SJCRH30 (cell line): ENCODE data around the gene GLCE. TPM values are rescaled to one million over a fixed set of nuclear protein-coding genes. Genes with fewer than 3 reads are reported as not detected.

Source experiments
- DNase-seq, 2 experiments: peaks; one replicate each; pipeline ENCODE4 v3.0.0-alpha.2; 2015 to 2020
- H3K27ac ChIP-seq: fragments of 250-450 bp; sonication (Bioruptor Pico); 2 replicates; pipeline ENCODE4 v1.5.1; 2020; ENCODE audit warnings: mild to moderate bottlenecking, moderate library complexity
- H3K27me3 ChIP-seq: fragments of 250-450 bp; sonication (Bioruptor Pico); 2 replicates; pipeline ENCODE4 v1.5.1; 2020; ENCODE audit warnings: mild to moderate bottlenecking, moderate library complexity
- H3K36me3 ChIP-seq: fragments of 250-450 bp; sonication (Bioruptor Pico); 2 replicates; pipeline ENCODE4 v1.5.1; 2020; ENCODE audit warnings: mild to moderate bottlenecking, moderate library complexity
- H3K4me1 ChIP-seq: fragments of 250-450 bp; sonication (Bioruptor Pico); 2 replicates; pipeline ENCODE4 v1.5.1; 2020; ENCODE audit warnings: mild to moderate bottlenecking, moderate library complexity
- H3K4me3 ChIP-seq: fragments of 250-450 bp; sonication (Bioruptor Pico); 2 replicates; pipeline ENCODE4 v1.5.1; 2020; ENCODE audit warnings: mild to moderate bottlenecking, moderate library complexity
- H3K9me3 ChIP-seq: fragments of 250-450 bp; sonication (Bioruptor Pico); replicated peaks from 2 replicates; pipeline ENCODE4 v1.5.1; 2020; ENCODE audit warnings: mild to moderate bottlenecking, moderate library complexity
- total RNA-seq: library from RNA; depleted of rRNA; stranded (reverse); fragments of >200 nt; shearing (Covaris generic); gene quantifications from 2 replicates; pipeline ENCODE4 v1.2.3, GENCODE V29; 2014

Gene GLCE
- total RNA-seq, 1 experiment from 2014 or later: 51.2 TPM

DNA sequence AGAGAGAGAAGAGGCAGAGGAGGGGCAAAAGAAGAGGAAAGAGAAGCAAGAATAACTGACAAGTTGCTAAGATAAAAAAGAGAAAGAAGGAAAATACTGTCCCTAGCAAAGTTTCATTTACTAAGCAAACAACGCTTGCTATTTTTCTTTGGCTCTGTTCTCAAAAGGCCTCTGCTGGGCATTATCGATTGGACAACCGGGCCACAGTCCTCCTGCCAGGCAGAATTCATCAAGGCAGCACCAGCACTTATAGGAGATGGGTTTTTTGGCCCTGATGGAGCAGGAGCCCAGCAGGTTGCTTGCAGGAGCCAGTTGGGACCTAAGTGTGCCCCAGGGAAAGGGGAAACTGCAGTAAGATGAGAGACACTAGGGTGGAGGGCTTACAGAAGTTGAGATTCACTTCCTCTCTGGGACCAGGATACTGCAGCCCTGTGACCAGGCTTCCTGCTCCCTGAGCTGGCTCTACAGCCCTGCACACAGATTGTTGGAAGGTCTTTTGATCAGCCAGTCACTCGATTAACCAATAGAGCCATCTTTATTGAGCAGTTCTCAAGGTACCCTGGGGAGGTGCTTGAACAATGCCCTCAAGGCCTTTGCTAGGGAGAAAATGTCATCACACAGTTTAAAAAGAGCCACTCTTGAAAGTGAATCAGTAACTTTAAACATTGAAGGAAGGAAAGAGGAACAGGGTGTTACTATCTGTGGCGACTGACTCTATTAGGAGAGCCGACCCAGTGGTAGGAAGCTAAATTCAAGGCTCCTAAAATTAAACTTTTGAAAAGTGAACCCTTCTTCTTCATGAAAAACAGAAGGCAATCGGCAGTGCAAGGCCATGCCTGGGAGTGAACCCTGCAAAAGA lies 28.8 kb upstream of the GLCE start:
- H3K27me3 ChIP-seq: no peaks in the 10 kb centered on the region
- no peaks in the 10 kb centered on the region for H3K9me3 ChIP-seq
- H3K4me1 ChIP-seq: peaks cover 24% of the 10 kb centered on the region
- no peaks in the 10 kb centered on the region for H3K36me3 ChIP-seq
- no peak overlapping the region for H3K4me3 ChIP-seq
- H3K27ac ChIP-seq: no peak overlapping the region
- no peak for DNase-seq

DNA sequence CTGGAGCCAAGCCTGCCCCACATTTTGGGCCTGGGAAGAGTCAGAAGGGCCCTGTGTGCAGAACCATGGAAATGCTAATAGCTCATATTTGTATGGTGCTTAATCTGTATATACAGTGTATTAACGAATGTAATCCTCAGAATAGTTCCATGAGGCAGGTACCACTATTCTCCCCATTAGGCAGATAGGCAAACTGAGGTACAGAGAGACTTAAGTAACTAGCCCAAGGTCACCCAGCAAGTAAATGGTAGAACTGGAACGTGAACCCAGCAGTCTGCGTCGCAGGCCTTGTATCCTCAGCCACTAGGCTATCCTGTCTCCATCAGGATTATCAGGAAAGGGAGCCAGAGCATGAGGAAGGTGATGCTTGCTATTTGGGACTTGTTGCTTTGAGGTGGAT lies 28.0 kb upstream of the GLCE start:
- Histone ChIP-seq H3K27me3 (no peaks in the 10 kb centered on the region), H3K4me3 (no peak overlapping the region), H3K36me3 (no peaks in the 10 kb centered on the region), H3K4me1 (peaks cover 18% of the 10 kb centered on the region), H3K9me3 (no peaks in the 10 kb centered on the region), H3K27ac (no peak overlapping the region)
- no peak for DNase-seq

DNA sequence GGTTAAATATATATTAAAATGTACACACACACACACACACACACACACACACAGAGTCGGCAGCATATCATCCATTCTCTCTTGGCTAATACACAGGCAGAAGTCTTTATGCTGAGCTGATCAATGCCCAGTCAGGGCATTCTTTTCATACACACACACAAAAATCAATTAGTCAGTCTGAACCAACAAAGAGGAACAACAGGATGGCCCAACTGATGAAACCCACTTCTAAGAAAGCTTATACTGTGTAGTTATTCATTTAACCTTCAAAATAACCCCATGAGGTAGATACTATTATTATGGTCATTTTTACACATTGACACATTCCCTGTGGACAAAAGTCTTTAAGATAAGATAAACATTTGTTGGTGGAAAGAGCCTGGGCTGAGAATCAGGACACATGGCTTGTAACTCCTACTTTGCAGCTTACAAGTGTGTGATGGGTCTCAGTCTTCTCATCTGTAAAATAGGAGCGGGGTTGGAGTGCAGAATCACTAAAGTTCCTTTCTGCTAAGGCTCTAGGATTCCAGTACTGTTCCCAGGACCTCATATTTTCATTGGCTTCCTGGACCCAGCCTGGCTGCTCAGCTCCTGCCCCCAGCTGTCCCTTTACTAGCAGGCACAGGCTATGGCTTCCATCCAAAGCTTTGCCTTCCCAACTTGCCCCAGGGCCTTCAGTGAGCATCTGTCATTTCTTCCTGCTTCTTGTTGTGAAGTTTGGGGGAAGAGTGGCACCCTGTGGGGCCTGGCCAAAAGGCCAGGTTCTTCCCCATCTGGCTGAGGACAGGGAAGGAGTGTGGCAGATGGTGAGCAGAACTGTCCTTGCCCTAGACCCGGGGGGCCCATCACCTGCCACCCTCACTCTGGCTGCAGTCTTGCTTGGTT lies 27.2 kb upstream of the GLCE start:
- no peaks in the 10 kb centered on the region for H3K9me3 ChIP-seq
- no peak overlapping the region for H3K4me3 ChIP-seq
- H3K36me3 ChIP-seq: no peaks in the 10 kb centered on the region
- no peak overlapping the region for H3K27ac ChIP-seq
- peaks cover 13% of the 10 kb centered on the region for H3K4me1 ChIP-seq
- no peaks in the 10 kb centered on the region for H3K27me3 ChIP-seq
- DNase-seq: peak; percentile 96 to 99

DNA sequence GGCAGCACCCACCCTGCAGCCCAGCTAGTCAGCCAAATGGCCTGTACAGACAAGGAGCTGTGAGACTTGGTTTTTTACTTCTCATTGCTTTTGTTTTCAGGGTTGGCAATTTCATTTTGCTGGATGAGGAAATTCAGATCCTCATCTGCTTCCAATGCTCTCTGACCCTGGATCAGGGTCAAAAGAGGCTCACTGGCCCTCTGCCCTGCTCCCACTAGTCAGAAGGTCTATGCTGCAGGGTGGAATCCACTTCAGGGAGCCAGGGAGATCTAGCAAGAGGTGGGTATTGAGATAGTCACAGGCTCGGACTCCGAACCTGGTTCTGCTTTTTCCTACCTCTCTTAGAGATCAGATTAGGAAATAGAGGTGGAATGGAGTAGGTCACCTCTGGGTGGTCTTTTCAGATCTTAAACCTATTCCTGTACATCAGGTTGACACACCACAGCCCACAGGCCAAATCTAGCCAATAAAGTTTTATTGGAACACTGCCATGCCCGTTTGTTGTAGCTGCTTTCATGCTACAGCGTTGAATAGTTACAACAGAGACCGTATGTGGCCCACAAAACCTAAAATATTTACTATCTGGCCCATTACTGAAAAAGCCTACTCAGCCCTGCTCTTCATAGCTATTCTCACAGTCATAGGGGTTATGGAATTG lies 26.4 kb upstream of the GLCE start:
- no peaks in the 10 kb centered on the region for H3K9me3 ChIP-seq
- no peak overlapping the region for H3K4me3 ChIP-seq
- no peaks in the 10 kb centered on the region for H3K27me3 ChIP-seq
- H3K27ac ChIP-seq: no peak overlapping the region
- H3K4me1 ChIP-seq: peaks cover 13% of the 10 kb centered on the region
- no peaks in the 10 kb centered on the region for H3K36me3 ChIP-seq
- no peak for DNase-seq

DNA sequence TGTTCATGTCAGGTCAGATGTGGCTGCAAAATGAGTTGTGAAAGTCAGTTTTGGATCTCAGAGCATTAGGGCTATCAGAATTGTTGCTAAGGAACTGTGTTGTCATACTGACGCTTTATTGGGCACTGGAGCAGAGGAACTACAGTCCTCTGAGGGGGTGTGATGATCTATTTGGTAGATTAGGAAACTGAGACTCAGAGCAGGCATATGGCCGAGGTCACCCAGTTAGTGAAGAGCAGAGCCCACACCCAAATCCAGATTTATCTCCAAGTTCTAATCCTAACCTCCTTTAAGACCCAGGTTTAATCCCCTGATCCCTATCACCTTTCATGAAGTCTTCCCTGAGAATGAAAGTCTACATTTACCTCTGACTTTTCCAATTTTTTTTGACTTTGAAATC lies 25.6 kb upstream of the GLCE start:
- H3K36me3 ChIP-seq: no peaks in the 10 kb centered on the region
- peaks cover 13% of the 10 kb centered on the region for H3K4me1 ChIP-seq
- DNase-seq: no peak
- no peaks in the 10 kb centered on the region for H3K9me3 ChIP-seq
- H3K4me3 ChIP-seq: no peak overlapping the region
- H3K27me3 ChIP-seq: no peaks in the 10 kb centered on the region
- no peak overlapping the region for H3K27ac ChIP-seq

DNA sequence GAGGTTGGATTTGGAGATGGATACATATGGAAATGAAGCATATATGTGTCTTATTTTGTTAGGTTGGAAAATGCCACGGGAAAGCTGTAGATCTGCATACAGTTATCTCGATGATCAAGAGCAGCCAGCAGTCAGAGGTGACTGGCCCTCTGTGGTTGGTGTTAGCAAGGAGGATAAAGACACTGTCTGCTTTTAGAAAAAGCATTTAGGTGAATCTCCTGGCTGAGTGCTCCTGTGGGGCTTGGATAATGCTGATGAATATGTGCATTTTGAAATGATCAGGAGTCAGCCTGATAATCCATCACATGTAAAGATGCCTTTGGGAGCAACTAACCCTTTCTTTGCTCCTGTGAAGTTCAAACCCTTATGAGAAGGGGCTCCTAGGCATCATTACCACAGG lies 24.9 kb upstream of the GLCE start:
- no peak for DNase-seq
- Histone ChIP-seq H3K27ac (no peak overlapping the region), H3K4me1 (peaks cover 13% of the 10 kb centered on the region), H3K36me3 (no peaks in the 10 kb centered on the region), H3K9me3 (no peaks in the 10 kb centered on the region), H3K4me3 (no peak overlapping the region), H3K27me3 (no peaks in the 10 kb centered on the region)

DNA sequence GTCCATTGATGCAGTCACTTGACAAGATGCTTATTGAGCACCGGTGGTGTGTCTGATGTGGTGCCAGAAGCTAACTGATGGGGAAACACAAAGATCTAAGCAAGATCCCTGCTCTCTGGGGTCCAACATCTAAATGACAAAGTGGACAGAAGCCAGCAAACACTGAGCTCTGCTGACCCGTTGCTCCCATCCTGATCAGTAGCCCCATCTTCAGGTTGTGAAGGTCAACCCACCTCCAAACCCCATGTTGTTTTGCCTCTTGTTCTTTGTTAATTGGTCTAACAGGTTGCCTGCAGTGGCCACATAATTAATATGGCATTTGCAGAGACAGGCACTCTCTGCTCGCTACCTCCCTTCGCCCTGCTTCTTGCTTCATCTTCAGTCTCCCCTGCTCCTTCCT lies 21.5 kb upstream of the GLCE start:
- Histone ChIP-seq H3K4me1 (peaks cover 14% of the 10 kb centered on the region), H3K36me3 (no peaks in the 10 kb centered on the region), H3K27ac (no peak overlapping the region), H3K4me3 (no peak overlapping the region), H3K27me3 (no peaks in the 10 kb centered on the region), H3K9me3 (no peaks in the 10 kb centered on the region)
- DNase-seq: no peak

DNA sequence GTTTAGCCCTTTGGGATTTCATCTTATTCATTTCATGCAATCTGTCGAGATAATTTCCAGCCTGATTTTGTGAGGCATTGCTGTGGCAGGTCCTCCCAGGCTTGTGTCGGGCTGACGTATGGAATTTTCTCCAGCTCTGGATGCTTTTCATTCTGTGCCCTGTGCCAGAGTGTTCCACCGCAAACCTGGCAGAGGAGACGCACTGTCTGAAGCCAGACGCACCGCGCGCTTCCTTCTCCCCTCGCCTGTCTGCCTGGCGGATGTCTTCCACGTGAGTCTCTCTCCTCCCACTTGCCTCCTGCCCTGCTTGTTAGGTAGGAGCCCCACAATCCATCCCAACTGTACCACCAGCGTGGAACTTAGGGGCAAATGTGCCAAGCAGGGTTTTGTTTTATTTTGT lies 20.1 kb upstream of the GLCE start:
- Histone ChIP-seq H3K4me1 (peaks cover 8% of the 10 kb centered on the region; the same call in 1 of the 2 replicates), H3K27me3 (no peaks in the 10 kb centered on the region)

DNA sequence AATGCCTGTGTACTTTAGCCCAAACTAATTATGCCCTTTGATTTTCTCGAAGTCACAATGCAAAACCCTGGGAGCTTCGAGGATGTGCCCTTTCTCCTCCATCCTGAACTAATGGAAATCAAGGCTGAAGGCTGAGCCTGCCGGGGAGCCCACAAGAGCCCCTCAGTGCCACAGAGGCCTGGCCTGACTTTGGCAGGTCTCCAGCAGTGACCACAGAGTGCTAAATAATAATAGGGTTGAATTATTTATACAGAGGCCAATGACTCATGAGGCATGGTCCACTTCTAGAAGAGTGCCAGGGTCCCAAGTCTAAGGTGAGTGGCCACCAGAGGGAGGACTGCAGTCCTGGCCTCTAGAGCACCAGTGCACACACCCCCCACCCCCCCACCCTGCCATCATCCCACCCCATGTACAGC lies 19.1 kb upstream of the GLCE start:
- Histone ChIP-seq H3K27me3 (no peaks in the 10 kb centered on the region), H3K9me3 (no peaks in the 10 kb centered on the region), H3K27ac (no peak overlapping the region), H3K4me3 (no peak overlapping the region), H3K4me1 (peaks cover 13% of the 10 kb centered on the region; the same call in 1 of the 2 replicates), H3K36me3 (no peaks in the 10 kb centered on the region)
- peak; percentile 71 to 73 for DNase-seq

More for the DNA sequence above, 20.1 kb upstream of the GLCE start:
- no peak overlapping the region for H3K4me3 ChIP-seq
- no peak for DNase-seq
- H3K36me3 ChIP-seq: no peaks in the 10 kb centered on the region
- H3K27ac ChIP-seq: no peak overlapping the region
- no peaks in the 10 kb centered on the region for H3K9me3 ChIP-seq

DNA sequence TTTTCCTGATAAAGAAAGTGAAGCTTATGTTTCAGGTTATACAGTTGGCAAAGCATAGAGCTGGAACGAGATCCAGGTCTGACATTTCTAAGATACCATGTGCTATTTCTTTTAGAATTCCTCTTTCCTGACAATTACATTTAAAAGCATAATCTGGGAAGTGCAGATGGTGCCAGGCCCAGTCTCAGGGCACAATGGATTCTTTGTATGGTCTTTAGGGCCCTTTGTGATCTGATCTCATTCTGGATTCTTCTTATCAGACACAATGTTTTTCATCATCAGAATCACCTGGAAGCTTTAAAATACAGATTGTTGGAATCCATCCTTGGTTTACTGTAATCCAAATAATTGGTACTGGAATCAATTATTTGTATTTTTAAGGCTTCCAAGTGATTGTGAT lies 18.6 kb upstream of the GLCE start:
- DNase-seq: no peak
- Histone ChIP-seq H3K36me3 (no peaks in the 10 kb centered on the region), H3K27me3 (no peaks in the 10 kb centered on the region), H3K27ac (no peak overlapping the region), H3K4me1 (peaks cover 13% of the 10 kb centered on the region; the same call in 1 of the 2 replicates), H3K9me3 (no peaks in the 10 kb centered on the region), H3K4me3 (no peak overlapping the region)

DNA sequence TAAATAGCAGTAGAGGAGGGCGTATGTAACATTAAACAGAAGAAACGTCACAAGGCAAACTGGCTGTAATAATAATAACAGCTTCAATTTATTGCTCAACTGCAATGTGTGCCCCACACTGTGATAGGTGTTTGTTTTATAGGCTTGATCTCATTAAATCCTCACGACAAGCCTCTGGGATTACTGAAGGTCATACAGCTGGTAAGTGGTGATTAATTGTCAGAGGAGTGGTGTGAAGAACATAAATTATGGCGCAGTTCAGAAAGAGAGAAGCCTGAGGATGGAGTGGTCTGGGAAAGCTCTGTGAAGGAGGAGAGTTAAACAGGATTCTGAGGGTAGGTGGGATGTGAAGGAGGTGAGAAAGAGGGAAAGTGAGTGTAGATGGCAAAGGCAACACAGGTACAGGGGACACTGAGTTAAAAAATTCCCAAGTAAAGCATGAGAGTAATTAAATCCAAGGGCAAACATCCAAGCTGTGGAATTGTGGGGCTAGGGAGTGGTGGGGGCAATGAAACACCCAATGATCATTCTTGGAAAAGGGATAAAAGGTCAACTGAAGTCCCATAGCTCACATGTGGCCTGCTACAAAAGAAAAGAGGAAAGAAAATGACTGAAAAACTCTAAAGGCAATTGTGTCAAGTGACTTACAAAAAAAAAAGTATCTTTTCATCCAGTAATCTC lies 16.5 kb upstream of the GLCE start:
- no peaks in the 10 kb centered on the region for H3K27me3 ChIP-seq
- H3K36me3 ChIP-seq: no peaks in the 10 kb centered on the region
- peaks cover 13% of the 10 kb centered on the region; the same call in 1 of the 2 replicates for H3K4me1 ChIP-seq
- H3K9me3 ChIP-seq: no peaks in the 10 kb centered on the region
- no peak for DNase-seq
- H3K4me3 ChIP-seq: no peak overlapping the region
- no peak overlapping the region for H3K27ac ChIP-seq

DNA sequence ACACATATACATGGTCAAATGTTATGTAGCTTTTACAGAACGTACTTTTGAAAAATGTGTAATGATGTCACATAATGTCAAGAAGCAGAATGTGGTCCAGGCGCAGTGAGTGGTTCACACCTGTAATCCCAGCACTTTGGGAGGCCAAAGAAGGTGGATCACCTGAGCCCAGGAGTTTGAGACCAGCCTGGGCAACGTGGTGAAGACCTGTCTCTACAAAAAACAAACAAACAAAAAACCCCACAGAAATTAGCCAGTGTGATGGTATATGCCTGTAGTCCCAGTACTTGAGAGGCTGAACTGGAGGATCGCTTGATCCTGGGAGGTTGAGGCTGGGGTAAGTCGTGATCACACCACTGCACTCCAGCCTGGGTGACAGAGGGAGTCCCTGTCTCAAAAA lies 15.9 kb upstream of the GLCE start:
- no peaks in the 10 kb centered on the region for H3K27me3 ChIP-seq
- H3K27ac ChIP-seq: no peak overlapping the region
- H3K36me3 ChIP-seq: no peaks in the 10 kb centered on the region
- no peak for DNase-seq
- H3K9me3 ChIP-seq: no peaks in the 10 kb centered on the region
- H3K4me3 ChIP-seq: no peak overlapping the region
- peaks cover 13% of the 10 kb centered on the region; the same call in 1 of the 2 replicates for H3K4me1 ChIP-seq

DNA sequence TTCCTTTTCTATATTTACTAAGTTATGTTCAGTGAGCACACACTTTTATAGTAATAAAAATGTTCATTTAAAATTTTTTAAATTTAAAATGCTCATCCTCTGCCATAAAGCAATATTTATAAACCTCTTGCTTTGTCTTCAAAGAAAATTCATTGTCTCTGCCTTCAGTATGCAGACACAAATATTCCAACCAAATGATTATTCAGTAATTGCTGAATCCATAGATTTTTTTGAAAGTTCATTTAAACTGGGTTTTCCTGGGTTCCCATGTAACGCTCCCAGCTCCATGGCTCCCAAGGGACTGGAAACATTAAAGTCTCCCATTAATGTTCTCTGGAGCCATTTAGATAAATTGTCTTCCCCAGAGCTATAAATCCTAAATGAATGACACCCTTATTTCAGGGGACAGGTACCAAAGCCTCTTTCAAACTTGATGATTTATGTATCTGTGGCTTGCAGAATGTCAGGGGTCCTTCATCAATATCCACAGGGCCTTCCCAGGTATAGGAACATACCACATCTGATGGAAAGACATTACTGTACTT lies 15.2 kb upstream of the GLCE start:
- DNase-seq: no peak
- no peaks in the 10 kb centered on the region for H3K27me3 ChIP-seq
- H3K36me3 ChIP-seq: no peaks in the 10 kb centered on the region
- no peak overlapping the region for H3K4me3 ChIP-seq
- H3K27ac ChIP-seq: no peak overlapping the region
- H3K4me1 ChIP-seq: peaks cover 13% of the 10 kb centered on the region; the same call in 1 of the 2 replicates
- H3K9me3 ChIP-seq: no peaks in the 10 kb centered on the region
